IPS DF 19.7 (cell line): ENCODE measurements around the gene ZDHHC16.
"Not testable (repeated sequence)": the region's sequence is repeated elsewhere in the genome, so short reads cannot be mapped to it uniquely, and the experiment has no call there.

Source experiments
- DNase-seq: peaks from one replicate; pipeline ENCODE4 v3.0.0-alpha.2; 2013; ENCODE audit warnings: low read depth, low spot score

Gene ZDHHC16

GRCh38 chr10:97434557-97434956, 11.4 kb upstream of the ZDHHC16 start:
- no peak for DNase-seq

DNA sequence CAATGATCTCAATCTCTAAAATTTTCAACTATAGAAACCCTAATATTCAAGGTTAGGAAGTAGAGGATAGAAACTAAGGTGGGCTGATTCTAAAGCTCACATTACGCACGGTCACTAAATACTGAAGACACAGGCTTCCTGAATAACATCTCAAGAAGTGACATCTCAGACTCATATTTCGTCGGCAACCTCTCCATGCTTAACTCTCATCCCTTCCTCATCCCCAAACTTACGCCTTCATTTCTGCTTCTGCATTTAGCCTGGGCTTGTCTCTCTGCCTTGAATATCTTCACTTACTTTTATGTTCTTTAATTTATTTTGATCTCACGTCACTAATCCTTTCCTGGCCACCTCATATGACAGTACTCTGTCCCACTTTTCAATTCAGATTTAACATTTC, 10.8 kb upstream of the ZDHHC16 start:
- no peak for DNase-seq

DNA sequence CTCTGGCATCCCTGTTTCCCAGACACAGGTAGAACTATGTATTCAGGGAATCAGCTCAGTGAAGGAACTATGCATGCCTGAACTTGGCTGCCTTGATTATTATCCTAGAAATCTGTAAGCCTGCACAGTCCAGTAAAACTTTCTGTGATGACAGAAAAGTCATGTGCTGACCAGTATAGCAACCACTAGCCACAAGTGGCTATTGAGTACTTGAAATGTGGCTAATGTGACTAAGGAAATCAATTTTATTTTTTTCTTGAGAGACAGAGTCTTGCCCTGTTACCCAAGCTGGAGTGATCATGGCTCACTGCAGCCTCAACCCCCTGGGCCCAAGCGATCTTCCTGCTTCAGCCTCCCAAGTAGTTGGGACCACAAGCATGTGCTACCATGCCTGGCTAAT, 3.7 kb upstream of the ZDHHC16 start:
- DNase-seq: no peak

DNA sequence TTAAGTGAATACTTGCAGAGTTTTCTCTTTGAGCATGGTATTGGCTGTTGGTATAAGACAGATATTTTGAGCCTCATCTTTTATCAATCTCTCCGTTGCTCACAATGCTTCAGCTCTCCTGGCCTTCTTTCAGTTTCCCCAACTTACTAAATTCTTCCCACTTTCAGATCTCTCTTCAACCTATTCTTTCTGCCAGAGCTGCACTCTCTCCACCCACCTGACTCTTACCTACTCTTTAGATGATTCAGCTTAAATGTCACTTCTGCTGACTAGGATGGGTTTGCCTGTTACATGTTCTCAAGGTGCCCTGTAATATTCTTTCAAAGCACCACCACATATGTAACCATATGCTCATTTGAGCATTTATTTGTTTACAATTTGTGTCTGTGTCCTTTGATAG, 1.8 kb upstream of the ZDHHC16 start:
- no peak for DNase-seq

GRCh38 chr10:97445357-97445721, 636 bp upstream of the ZDHHC16 start:
- no peak for DNase-seq

DNA sequence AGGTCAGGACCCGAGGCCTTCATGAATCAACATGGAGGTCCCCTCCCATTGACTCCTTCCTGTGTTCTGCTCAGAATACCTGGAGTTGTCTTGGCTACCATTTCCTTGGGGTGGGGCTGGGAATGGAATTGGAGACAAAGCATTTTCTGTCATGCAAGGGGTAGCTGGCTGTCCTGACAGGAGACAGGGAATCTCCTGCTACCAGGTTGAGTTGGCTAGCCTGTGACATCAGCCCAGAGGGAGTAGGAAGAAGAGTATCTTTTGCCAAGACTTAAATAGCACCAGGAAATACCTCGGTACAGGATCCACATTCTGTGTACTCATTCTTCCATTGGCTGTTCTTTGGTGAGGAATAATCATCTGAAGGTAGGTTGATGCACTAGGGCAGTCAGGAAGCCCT, 4.9 kb downstream of the ZDHHC16 start:
- no peak for DNase-seq

- no peak for DNase-seq
Measured at GRCh38 chr10:97451605-97452004, 5.6 kb downstream of the ZDHHC16 start.

DNA sequence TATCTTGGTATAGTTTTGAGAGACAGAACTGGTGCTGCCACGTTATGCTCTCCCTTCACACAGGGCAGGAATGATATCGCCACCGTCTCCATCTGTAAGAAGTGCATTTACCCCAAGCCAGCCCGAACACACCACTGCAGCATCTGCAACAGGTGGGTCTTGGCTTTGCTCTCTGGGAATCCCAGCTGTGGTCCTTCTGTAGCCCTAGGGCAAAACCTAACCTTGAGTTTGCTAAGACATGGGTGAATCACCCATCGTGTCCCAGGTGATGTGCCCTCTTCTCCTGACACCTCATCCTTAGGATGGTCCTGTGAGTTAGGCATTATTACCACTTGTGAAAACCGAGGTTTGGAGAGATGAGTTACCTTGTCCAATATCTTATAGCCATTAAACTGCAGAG, 6.4 kb downstream of the ZDHHC16 start:
- DNase-seq: no peak

GRCh38 chr10:97454330-97455036, 8.5 kb downstream of the ZDHHC16 start:
- DNase-seq: no peak

GRCh38 chr10:97456034-97456685, 10.2 kb downstream of the ZDHHC16 start:
- DNase-seq: no peak

- DNase-seq: no peak
Measured at GRCh38 chr10:97456686-97457065, 10.7 kb downstream of the ZDHHC16 start.

DNA sequence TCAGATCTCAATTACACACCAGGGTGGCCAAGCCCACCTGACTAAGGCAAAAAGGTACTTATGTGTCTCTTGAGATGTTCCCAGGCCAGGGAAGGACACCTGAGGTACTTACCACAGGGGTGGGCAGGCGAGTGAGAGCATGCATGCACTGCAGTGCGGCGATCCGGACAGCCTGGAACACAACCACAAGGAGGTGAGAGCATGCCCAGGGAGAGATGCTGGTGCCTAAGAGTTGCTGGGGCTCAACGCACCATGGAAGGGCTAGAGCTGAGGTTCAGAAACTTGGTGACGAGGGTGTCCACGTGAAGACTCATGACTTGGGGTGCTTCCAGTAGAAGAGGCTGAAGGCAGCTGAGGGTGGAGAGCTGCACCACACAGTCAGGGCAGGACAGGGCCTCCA, 13.1 kb downstream of the ZDHHC16 start:
- no peak for DNase-seq

- DNase-seq: no peak
Measured at GRCh38 chr10:97459933-97460332, 14.0 kb downstream of the ZDHHC16 start.

GRCh38 chr10:97462309-97462708, 16.3 kb downstream of the ZDHHC16 start:
- no peak for DNase-seq

GRCh38 chr10:97463363-97464132, 17.6 kb downstream of the ZDHHC16 start:
- peak; percentile 54 for DNase-seq

DNA sequence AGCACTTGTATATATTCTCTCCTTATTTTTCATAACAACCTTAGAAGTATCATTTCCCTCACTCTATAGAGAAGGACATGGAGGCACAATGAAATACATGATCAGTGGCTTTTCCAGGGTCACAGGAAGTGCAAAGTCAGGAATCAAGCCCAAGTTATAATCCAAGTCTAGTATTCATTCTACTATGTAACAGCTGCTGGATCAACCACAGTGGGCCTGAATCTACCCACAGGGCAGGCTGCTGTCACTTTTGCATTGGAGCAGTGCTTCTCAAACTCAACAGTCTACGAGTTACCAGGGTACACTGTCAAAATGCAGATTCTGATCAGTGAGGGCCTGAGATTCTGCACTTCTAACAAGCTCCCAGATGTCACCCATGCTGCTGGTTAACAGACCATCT, 18.3 kb downstream of the ZDHHC16 start:
- DNase-seq: no peak

DNA sequence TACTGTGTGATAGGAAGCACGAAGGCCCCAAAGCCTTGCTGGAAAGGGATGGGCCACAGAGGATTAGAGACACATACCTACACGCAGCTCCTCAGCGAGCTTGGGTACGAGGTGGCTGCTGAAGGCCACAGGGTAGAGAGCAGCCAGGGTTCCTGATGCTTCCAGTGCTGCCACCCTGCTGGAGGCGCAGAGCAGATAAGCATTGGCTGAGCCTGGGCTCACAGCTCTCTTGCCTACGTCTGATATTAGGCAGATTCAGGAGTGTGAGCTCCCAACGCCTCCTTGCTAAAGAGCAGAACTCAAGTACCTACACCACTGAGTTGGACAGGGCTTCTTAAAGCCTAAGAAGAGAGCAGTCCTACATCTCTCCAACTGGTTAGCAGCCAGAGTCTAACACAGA, 20.0 kb downstream of the ZDHHC16 start:
- no peak for DNase-seq

DNA sequence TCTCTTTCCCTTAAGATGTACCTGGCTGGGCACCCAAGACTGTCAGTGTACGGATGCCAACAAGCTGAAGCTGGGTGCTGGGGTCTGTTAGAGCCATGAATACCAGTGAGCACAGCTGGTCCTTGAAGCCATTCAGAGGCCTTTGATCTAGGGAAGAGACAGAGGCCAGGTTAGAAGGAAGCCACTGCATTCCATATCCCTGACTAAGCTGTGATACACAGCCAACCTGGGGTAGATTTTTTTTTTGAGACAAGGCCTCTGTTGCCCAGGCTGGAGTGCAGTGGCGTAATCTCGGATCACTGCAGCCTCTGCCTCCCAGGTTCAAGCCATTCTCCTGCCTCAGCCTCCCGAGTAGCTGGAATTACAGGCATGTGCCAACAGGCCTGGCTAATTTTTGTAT, 20.8 kb downstream of the ZDHHC16 start:
- no peak for DNase-seq

DNA sequence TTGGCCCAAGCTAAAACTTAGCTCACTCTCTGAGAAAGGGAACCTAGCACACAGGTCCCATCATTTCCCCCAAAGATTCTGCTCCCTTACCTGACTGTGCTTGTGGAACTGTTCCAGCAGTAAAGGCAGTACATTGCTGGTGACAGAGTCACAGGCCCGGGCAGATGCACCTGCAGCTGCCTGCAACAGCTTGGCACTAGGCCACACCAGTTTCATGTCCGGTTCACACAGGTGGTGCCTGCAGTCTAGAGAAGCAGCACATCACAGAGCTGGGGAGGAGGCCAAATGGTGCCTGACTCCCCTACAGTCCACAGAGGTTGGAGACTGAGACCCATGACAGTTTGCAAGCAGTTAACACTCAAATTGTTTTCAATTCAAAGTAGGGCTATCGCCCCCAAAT, 22.2 kb downstream of the ZDHHC16 start:
- DNase-seq: no peak

GRCh38 chr10:97468781-97469180, 22.8 kb downstream of the ZDHHC16 start:
- DNase-seq: not testable (repeated sequence)

- no peak for DNase-seq
Measured at GRCh38 chr10:97474918-97475317, 28.9 kb downstream of the ZDHHC16 start.

GRCh38 chr10:97475936-97476594, 30.1 kb downstream of the ZDHHC16 start:
- DNase-seq: no peak
